NCI-H82 treated with DMSO at 0.1 percent for 48 hours (cell line): ENCODE data around the gene VARS2.
"Not testable (repeated sequence)": the region's sequence is repeated elsewhere in the genome, so short reads cannot be mapped to it uniquely, and the experiment has no call there.

Experiments
- DNase-seq: peaks from one replicate; lab custom pipeline; 2025; ENCODE audit not compliant: unreplicated experiment; lab: John Stamatoyannopoulos, UW

The VARS2 gene

DNA sequence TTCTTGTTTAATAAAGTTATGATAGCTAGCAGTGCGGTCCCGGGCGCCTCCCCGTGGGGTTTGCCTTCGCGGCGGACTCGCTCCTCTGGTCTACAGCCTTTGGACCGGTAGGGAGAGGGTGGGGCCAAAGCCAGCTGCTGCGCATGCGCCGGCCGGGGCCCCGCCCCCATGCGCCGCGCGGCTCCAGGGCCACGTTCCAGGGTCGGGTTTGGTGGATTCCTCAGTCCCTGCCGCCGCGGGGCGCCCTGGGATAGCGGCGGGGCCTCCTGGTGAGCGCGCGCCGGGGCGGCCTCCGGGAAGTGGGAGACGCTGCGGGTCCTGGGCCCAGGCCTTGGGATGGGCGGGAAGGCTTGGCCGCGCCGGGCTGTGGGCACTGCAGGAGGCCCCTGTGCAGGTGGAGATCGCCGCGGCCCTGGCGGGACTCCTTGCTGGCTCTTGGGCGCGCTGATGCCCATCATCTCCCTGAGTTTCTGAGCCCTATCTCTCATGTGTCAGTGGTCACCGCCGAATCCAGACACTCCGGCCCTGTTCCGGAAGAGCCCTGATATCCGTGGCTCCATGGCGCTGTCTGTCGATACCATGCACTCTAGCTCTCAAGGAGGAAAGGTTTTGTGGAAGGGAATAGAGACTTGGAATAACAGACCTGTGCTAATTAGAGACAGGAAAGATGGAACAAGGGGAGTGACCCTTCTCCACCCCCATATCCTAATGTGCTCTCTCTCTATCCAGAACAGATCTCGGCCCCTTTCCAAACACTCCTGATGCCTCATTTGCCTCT, at the start of gene VARS2:
Gene VARS2, plus strand, starts transcription at position 163 of the 778 bp plus-strand sequence. Its CDS starts 599 bp downstream, at position 762.
- peak; percentile 78 for DNase-seq

DNA sequence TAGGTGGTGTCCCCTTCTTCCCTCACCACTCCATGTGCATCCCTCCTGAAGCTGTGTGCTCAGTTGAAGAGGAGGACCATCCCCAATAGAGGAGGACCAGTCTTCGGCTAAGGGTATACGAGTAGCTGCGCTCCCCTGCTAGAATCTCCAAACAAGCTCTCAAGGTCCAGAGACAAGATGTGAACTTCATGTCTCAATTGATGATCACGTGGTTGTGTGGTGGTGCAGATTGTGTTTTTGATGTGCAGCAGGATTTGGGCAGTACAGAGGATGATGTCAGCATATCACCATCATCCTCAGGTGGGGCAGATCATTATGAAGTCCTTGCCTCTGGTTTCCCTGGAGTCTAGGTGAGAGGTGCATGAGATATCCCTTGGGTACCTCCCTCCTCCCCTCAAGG, 49.7 kb upstream of the VARS2 start:
- DNase-seq: no peak

DNA sequence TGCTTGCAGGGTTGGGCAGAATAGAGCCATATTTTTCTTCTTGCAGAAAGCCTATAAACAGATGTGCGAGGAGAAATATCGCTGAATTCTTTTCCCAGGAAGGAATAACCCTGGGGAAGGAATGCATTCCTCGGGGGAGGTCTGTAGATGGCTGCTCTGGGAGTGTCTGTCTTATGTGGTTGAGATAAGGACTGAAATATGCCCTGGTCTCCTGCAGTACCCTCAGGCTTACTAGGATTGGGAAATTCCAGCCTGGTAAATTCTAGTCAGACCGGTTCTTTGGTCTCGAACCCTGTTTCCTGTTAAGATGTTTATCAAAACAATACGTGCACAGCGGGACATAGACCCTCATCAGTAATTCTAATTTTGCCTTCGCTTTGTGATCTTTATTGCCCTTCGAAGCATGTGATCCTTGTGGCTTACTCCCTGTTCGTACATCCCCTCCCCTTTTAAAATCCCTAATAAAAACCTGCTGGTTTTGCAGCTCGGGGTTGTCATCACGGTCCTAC, 44.7 kb upstream of the VARS2 start:
- DNase-seq: not testable (repeated sequence)

DNA sequence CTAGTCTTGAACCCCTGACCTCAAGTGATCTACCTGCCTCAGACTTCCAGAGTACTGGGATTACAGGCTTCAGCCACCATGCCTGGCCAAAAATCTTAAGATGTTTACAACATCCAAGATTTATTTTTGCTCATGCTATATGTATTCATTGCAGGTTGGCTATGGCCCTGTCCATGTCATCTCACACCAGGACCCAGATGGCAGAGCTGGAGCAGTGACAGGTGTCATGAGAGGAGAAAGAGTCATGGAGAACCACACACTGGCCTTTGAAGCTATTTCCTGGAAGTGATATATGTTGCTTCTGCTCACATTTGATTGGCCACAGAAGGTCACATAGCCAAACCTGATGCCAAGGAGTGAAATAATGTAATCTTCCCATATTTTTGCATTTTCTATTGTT, 43.5 kb upstream of the VARS2 start:
- DNase-seq: no peak

DNA sequence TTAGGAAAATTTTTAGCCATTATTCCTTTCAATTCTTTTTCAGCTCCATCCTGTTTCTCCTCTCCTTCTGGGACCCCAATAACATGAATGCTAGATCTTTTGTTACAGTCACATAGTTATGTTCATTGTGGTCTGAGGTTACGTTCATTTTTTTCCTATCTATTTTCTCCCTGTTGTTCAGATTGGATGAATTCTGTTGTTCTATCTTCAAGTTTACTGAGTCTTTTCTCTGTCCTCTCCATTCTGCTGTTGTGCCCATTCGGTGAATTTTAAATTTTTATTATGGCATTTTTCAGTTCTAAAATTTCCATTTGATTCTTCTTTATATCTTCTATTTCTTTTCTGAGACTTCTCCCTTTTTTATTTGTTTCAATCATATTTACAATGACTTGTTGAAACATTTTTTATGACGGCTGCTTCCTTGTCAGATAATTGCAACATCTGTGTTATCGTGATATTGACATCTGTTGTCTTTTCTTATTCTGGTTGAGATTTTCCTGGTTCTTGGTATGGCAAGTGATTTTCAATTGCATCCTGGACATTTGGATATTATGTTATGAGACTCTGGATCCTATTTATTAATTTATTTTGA, 42.4 kb upstream of the VARS2 start:
- DNase-seq: no peak

DNA sequence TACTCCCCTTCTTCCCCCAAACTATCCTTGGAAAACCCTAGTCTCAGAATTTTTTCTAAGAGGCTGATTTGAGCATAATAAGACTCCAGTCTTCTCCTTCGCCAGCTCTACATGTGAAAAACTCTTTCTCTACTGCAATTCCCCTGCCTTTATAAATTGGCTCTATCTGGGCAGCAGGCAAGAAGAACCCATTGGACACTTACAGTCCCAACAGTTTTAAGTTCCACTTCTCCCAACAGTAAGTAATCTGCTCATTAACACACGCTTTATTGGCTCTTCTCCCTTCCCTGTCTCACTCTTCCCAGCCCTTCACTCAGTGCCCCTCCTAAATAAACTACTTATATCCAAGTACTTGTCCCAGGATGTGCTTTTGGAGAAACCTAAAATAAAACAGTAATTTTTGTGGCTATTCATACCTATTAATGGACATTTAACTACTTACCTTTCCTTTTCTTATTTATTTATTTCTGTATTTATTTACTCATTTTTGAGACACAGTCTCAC, 40.8 kb upstream of the VARS2 start:
- DNase-seq: no peak

DNA sequence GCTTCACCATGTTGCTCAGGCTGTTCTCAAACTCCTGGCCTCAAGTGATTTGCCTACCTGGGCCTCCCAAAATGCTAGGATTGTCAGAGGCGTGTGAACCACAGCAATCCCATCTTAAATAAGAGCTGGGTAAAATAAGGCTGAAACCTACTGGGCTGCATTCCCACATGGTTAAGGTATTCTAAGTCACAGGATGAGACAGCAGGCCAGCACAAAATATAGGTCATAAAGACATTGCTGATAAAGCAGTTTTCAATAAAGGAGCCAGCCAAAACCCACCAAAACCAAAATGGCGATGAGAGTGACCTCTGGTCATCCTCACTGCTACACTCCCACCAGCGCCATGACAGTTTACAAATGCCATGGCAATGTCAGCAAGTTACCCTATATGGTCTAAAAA, 40.2 kb upstream of the VARS2 start:
- DNase-seq: not testable (repeated sequence)

DNA sequence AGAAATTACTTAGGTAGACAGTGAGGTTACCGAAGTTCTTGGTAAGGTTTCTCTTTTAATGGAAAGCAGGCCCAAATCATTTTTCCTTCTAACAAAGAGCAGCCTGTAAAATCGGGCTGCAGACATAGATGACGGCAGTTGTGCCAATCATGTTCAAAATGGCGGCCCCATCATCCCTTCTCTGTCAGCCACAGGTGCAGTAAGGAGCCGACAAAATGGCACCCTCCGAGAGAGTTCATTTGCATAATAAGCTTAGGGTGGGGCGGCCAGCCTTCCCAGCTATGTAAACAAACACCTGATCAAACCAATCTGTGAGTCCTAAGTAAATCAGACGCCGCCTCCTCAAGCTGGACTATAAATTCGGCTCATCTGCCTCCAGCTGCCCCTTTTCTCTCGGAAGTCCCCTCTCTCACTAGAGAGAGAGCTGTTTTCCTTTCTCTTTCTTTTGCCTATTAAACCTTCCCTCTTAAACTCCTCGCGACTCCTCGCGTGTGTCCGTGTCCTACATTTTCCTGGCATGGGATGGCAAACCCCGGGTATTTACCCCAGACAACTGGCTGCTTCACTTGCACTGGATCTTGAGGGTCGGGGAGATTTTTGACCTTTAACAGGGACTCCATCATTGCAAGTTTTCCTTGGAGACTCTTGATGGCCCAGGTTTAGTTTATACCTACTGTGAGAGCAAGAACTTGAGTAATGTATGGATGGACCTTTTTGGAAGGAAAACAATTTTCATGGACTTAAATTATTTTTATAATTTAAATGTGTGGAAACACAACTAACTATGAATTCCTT, 38.6 kb upstream of the VARS2 start:
- peak; percentile 62 for DNase-seq

DNA sequence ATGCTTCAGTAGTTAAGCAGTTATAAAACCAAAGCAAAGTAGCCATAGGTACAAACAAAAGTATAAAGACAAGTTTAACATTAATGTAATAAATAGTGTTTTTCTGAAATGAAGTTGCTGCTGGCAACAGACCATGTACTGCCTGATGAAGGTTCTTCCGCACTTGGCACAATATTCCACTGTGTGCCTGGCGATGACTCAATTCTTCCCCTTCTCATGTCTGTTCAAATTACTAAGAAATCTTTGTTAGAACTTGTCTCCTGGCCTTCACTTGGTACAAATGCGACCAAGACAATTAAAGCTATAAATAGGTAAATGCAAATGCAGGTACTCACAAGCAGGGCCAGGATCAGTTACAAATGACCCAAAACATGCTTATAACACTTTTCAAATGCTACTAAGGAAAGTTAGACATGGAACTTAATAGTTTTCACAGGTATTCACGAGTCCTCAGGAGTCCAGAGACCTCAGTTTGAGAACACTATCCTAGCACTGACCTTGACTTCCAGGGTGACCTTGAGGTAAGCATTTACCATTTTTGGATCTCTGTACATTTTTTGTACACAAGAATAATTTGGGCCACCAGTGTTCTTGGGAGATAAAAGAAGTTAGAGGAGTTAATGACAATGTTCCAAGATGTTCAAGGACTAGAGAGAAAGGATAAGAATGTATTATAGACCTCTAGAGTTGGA, 37.9 kb upstream of the VARS2 start:
- no peak for DNase-seq

DNA sequence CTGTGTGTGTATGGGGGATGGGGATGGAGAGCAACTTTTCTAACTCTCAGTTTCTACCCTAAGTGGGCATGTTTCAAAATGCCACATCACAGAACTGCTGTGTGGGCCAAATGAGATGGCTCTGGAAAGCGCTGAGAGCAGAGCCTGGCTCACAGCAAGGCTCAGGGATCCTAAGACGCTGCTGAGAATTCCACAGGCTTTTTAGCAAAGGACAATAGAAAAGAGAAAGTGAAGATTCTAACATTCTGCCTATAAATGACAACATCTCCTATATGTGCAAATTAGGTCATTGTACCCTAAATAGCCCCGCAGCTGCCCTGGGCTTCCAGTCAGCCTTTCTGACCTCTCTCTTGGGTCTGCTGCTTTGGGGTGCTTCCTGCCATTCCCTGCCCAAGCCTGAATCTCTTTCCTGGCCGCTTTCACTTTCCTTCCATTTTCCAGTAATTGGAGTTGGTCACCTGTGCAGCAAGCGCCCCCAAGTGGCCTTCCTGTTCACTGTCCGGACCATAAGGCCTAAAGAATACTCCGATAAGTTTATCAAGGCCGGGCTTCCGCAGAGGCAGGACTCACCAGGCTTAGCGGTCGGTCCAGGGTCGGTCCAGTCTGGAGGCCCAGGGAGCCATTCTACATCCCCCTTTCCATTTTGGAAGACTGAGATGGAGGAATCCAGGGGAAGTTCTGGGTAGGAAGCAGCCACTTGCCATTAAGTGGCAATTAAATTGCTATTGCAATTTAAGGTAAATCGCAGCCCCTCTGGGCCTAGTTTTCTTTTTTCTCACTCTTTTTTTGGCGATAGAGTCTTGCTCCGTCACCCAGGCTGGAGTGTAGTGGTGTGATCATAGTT, 36.4 kb upstream of the VARS2 start:
- DNase-seq: peak; percentile 63

DNA sequence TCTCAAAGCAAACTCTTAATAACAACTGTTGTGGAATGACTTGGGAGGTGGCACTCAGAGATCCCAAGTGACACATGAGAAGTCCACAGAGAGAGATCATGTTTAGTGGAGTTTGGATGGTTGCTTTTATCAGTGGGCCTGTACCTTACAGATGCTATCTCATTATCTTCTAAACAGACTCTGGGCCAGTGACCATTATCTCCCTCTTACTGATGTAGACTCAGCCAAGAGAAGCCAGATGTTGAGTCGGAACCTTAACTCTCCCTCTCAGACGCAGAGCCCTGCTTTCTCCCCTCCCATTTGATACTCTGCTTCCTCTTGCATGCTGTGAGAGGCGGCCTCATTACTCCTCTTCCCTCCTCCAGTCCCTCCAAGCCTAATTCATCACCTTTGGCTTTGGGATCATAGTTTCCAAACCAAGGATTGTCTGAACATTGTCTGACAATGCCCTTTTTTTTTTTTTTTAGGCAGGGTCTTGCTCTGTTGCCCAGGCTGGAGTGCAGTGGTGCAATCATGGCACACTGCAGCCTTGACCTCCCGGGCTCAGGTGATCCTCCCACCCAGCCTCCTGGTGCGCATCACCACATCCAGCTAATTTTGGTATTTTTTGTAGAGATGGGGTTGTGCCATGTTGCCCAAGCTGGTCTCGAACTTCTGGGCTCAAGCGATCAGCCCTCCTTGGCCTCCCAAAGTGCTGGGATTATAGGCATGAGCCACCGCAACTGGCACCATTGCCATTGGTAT, 34.2 kb upstream of the VARS2 start:
- no peak for DNase-seq

DNA sequence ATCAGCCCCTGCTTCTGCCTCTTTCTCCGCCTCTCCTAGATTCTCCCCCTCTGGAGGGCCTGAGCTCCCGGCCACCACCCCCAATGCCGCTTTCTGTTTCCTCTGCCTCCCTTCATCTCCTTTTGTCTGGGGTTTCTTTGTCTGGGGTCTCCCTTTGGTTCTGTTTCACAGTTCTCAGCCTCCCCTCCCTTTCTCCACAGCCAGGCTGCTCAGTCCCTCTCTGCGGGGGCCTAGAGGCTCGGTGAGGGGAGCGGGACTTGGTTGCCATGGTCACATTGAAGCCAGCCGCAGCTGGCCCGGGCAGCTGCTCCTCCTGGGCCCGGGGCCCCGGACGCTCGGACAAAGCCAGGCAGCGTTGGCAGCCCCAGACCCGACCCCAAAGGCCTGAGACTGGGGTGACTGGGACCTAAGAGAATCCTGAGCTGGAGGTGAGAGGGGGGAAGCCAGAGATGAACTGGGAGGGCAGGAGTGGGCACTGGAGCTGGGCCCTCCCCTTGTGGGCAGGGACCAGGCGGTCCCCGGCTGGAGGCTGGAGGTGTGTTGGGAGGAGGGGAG, 33.3 kb upstream of the VARS2 start:
- no peak for DNase-seq

DNA sequence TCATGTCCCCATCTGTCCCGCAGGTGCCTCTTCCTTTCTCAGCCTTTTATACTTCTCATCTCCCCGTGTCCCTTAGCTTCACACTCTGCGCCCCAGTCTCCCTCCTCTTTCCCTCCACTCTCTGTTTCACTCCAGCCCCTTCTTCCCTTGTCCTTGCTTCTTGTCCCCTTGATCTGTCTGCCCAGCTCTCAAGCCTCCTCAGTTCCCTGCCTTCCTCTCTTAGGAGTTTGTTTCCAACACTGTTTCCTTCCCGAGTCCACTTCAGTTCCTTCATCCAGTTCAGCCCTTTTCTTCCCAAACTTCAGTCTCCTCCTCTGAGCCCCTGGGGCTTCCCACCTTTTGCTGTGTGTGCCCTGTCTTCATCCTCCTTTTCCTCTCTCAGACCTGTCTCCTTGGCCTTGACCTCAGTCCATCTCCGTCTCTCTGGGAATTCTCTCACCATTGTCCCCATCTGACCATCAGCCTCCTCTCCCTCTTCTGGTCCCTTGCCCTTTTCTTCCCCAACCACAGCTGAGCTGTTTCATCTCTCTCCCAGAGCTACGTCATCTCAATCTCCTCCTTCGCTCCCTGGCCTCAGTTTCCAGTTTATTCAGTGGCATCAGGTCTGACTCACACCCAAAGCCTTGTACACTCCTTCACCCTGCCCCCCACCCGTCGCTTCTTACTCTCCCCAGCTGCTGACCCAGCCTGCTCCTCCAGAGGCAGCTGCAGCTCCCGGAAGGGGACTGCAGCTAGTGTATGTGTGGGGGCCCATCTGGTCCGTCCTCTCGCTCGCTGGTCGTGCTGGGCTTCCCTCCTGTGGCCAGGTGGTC, 32.4 kb upstream of the VARS2 start:
- DNase-seq: peak; percentile 33

DNA sequence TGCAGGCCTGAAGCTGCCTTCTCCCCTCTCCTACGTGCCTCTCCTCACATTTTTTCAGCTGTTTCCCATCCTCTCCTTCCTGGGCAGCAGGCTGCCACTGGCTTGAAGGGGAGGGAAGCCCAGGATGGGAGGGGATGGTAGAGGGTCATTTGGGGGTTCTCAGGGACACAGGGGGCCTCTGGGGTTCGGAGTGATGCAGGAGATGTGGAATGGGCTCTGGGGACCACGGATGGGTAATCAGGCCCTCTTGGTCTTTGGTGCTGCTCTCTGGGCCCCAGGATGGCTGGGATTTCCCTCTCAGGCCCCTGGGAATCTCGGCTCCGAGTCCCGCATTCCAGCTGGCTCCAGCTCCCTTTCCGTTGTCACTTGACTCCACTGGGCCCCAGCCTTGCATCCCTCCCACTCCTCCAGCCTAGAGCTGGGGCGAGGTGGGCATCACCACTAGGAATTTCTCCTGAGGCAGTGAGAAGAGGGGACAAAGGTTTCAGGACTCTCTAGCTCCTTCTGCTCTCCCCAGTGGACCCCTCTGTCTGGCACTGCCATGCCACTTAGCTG, 31.8 kb upstream of the VARS2 start:
- DNase-seq: no peak

DNA sequence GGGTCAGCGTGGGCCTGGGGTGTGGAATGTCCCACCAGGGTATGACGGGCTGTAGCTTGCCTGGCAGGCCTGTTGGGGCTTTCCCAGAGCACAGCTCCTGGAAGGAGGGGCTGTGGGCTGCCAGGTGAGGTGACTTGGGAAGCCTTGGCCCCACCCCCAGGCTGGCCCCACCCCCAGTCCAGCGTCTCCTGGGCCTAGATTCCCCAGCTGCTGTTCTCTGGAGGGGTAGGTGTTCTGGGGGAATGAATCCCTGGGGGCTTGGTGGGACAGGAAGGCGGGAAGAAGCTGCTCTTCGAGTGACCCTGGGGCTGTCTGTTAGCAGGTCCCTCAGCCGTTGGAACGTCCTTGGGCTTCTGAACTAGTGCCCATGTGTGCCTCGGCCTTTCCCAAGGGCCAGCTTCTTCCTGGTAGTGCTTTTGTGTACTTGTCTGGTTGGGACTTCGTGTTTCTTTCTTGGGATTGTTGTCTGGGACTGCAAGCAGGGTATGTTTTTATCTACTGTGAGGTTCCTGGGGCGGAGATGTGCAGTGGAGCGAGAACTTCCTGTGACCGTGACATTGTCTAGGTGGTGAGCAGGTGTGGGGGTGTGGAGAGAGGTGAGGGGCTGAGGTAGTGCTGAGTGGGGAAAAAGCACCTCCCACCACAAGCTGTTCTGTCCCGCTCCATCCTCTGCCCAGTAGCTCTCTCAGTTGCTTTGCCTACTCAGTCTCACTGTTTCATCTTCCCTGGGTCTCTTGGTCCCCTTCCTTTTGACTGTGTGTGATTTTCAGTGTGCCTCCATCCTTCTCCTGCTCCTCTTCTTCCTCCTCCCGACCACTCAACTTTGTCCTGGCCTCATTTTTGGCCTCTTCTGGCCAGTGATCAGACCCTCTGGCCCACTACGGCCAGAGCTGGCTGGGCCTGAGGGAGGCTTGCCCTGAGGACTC, 31.0 kb upstream of the VARS2 start:
- peak; percentile 36 for DNase-seq

DNA sequence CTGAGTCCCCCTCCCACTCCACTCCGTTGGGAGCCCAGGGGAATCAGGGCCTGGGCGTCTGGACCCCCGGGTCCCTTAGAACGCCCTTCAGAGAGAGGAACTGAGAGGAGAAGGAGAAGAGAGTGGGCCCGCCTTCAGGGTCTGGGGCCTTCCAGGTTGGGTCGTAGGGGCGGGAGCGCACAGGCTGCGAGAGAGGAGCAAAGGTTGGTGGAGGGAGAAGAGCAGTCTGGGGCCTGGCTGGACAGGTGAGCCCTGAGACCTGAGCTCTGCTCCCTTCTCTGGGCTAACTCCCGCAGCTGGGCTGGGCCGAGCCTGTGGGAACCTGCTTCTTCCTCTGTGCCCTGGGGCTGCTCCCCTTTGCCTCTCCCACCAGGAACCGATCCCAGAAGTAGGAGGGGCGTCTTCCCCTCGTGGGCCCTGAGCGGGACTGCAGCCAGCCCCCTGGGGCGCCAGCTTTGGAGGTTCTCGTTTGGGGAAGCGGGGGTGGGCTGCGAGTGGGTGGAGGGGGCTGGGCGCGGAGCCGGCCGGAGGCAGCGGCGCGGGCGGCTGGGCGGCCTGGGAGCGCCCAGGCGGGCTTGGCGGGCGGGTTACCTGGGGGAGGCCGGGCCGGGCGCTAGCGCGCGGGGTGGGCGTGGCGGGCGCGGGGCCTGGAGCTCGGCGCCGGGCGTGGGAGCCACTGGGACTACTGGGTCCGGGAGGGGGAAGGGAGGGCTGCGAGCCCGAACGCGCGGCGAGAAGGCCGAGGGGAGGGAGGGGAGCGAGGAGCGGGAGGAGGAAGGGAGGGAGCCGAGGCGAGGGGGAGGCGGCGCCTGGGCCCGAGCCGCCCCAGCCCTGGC, 30.1 kb upstream of the VARS2 start, which contains the start of gene DDR1:
Gene DDR1, plus strand, starts transcription at position 835 of the 836 bp plus-strand sequence. CDS start 4,211 bp downstream, outside the sequence.
- DNase-seq: no peak
